ENCODE results near the gene DPP7. TPM values are rescaled to one million over a fixed set of nuclear protein-coding genes. Genes with fewer than 3 reads are reported as not detected.

The DPP7 gene
- total RNA-seq, 1 experiment from 2014 or later: 51.6 TPM

DNA sequence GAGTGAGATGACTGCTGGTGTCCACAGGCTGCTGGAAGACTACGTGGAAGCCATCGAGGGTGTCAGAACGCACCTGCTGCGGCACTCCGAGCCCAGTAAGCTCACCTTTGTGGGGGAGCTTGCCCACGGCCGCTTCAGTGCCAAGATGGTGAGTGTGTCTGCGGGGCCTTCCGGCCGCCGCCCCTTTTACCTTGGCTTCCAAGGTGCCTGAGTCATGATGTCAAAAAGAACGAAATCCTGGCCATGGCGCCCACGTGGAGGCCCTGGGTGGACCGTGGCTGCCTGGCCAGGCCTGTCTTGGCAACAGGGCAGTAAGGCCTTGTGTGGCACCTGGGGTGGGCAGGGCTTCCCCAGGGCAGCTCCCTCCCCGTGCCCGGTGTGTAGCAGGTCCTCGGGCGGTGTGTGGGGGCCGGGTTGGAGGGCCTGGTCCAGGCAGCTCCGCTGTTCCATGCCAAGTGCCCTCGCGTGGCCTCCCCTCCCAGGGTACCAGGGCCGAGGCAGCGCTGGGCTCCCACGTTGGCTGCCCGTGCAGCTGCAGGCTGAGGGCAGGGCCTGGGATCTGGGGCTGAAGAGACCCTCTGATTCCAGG lies 7.8 kb downstream of the DPP7 start:
- Mint-ChIP-seq H3K4me1 (ENCODE audit: low read depth, unreplicated experiment) (no peaks in the 10 kb centered on the region), H3K27me3 (ENCODE audit: unreplicated experiment) (no peaks in the 10 kb centered on the region), H3K36me3 (ENCODE audit: insufficient read depth, unreplicated experiment) (peaks cover 20% of the 10 kb centered on the region), H3K9me3 (ENCODE audit: low read depth, unreplicated experiment) (no peaks in the 10 kb centered on the region), H3K4me3 (ENCODE audit: low read depth, unreplicated experiment) (no peak overlapping the region), H3K27ac (ENCODE audit: unreplicated experiment) (no peak overlapping the region)
- no TSS peak for BruUV-seq (replicated peaks)
- TF ChIP-seq, protein P1, sequence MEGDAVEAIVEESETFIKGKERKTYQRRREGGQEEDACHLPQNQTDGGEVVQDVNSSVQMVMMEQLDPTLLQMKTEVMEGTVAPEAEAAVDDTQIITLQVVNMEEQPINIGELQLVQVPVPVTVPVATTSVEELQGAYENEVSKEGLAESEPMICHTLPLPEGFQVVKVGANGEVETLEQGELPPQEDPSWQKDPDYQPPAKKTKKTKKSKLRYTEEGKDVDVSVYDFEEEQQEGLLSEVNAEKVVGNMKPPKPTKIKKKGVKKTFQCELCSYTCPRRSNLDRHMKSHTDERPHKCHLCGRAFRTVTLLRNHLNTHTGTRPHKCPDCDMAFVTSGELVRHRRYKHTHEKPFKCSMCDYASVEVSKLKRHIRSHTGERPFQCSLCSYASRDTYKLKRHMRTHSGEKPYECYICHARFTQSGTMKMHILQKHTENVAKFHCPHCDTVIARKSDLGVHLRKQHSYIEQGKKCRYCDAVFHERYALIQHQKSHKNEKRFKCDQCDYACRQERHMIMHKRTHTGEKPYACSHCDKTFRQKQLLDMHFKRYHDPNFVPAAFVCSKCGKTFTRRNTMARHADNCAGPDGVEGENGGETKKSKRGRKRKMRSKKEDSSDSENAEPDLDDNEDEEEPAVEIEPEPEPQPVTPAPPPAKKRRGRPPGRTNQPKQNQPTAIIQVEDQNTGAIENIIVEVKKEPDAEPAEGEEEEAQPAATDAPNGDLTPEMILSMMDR (IDR thresholded peaks at IDR 0.05; ENCODE audit: unreplicated experiment): no peak
- intact Hi-C loops (cut with micrococcal nuclease; ENCODE audit: unreplicated experiment): no loop called here
- CTCF ChIA-PET: no interaction called here
- DNase-seq: no peak

DNA sequence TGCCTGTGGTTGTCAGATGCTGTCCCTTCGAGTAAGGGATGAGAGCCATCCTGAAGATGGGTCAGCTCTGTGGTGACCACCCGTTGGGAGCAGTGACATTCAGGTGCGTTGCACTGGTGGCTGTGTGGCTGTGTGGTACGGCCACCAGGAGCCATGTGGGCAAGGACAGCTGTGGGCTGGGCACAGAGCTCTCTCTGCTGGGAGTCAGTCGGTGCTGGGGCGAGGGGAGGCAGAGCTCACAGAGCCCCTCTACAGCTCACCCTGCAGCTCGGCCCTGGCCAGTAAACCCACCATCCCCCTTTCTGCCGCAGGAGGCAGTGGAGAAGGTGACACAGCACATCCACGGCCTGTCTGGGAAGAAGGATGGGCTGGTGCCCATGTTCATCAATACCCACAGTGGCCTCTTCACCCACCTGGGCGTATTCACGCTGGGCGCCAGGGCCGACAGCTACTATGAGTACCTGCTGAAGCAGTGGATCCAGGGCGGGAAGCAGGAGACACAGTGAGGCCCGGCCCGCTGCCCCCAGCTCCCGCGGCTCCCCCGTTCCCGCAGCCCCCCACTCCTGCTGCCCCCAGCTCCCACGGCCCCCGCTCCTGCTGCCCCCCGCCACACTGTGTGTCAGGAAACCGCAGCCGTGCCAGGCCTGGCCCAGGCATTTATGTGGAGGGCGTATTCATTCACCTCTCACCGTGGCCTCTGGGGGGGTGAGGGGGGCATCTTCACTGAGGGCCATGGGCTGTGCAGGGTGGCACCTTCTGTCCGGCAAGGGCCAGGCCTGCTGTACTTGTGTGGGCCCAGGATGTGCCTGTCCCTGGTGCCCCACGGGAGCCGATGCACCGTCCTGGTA lies 8.5 kb downstream of the DPP7 start:
- no peak for DNase-seq
- Mint-ChIP-seq H3K27me3 (ENCODE audit: unreplicated experiment) (no peaks in the 10 kb centered on the region), H3K4me3 (ENCODE audit: low read depth, unreplicated experiment) (no peak overlapping the region), H3K4me1 (ENCODE audit: low read depth, unreplicated experiment) (no peaks in the 10 kb centered on the region), H3K27ac (ENCODE audit: unreplicated experiment) (no peak overlapping the region), H3K9me3 (ENCODE audit: low read depth, unreplicated experiment) (no peaks in the 10 kb centered on the region), H3K36me3 (ENCODE audit: insufficient read depth, unreplicated experiment) (peaks cover 20% of the 10 kb centered on the region)
- intact Hi-C loops (cut with micrococcal nuclease; ENCODE audit: unreplicated experiment): no loop called here
- no TSS peak for BruUV-seq (replicated peaks)
- TF ChIP-seq, protein P1 (IDR thresholded peaks at IDR 0.05; ENCODE audit: unreplicated experiment): no peak
- CTCF ChIA-PET: no interaction called here

DNA sequence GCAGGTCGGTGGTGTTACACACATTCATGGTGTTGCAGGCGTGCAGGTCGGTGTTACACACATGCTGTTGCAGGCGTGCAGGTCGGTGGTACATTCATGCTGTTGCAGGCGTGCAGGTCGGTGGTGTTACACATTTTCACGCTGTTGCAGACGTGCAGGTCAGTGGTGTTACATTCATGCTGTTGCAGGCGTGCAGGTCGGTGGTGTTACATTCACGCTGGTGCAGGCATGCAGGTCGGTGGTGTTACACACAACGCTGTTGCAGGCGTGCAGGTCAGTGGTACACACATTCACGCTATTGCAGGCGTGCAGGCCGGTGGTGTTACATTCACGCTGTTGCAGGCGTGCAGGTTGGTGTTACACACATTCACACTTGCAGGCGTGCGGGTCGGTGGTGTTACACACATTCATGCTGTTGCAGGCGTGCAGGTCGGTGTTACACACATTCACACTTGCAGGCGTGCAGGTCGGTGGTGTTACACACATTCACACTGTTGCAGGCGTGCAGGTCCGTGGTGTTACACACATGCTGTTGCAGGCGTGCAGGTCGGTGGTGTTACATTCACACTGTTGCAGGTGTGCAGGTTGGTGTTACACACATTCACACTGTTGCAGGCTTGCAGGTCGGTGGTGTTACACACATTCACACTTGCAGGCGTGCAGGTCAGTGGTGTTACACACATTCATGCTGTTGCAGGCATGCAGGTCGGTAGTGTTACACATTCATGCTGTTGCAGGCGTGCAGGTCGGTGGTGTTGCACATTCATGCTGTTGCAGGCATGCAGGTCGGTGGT lies 11.1 kb downstream of the DPP7 start:
- no peaks in the 10 kb centered on the region for H3K9me3 Mint-ChIP-seq (ENCODE audit: low read depth, unreplicated experiment)
- H3K27me3 Mint-ChIP-seq (ENCODE audit: unreplicated experiment): no peaks in the 10 kb centered on the region
- CTCF ChIA-PET: no interaction called here
- no peak for DNase-seq
- no peak overlapping the region for H3K4me3 Mint-ChIP-seq (ENCODE audit: low read depth, unreplicated experiment)
- H3K27ac Mint-ChIP-seq (ENCODE audit: unreplicated experiment): no peak overlapping the region
- BruUV-seq (replicated peaks): no TSS peak
- TF ChIP-seq, protein P1 (IDR thresholded peaks at IDR 0.05; ENCODE audit: unreplicated experiment): no peak
- H3K4me1 Mint-ChIP-seq (ENCODE audit: low read depth, unreplicated experiment): no peaks in the 10 kb centered on the region
- intact Hi-C loops (cut with micrococcal nuclease; ENCODE audit: unreplicated experiment): no loop called here
- H3K36me3 Mint-ChIP-seq (ENCODE audit: insufficient read depth, unreplicated experiment): peaks cover 19% of the 10 kb centered on the region

DNA sequence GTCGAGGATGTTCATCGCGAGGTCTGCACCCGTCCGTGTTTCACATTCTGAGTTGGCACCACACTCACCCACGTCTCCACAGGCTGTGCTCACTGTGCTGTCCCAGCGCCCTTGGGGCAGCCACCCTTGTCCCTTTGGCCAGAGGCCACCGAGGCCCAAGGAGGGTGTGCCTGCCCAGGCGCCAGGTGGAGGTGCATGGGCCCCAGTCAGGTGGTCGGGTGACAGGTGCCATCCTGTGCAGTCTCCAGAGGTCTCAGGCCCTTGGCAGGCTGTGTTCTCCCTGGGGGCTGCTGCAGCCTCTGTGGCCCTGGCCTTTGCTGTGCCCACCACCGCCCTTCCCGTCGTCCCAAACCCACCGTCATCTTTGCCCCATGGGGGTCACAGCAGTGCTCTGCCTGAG lies 15.3 kb downstream of the DPP7 start:
- intact Hi-C loops (cut with micrococcal nuclease; ENCODE audit: unreplicated experiment): no loop called here
- no TSS peak for BruUV-seq (replicated peaks)

More for the DNA sequence above, 15.3 kb downstream of the DPP7 start:
- Mint-ChIP-seq H3K4me3 (ENCODE audit: low read depth, unreplicated experiment) (no peak overlapping the region), H3K4me1 (ENCODE audit: low read depth, unreplicated experiment) (no peaks in the 10 kb centered on the region), H3K27me3 (ENCODE audit: unreplicated experiment) (no peaks in the 10 kb centered on the region), H3K36me3 (ENCODE audit: insufficient read depth, unreplicated experiment) (peaks cover 22% of the 10 kb centered on the region), H3K27ac (ENCODE audit: unreplicated experiment) (no peak overlapping the region), H3K9me3 (ENCODE audit: low read depth, unreplicated experiment) (no peaks in the 10 kb centered on the region)
- CTCF ChIA-PET: no interaction called here
- TF ChIP-seq, protein P1 (IDR thresholded peaks at IDR 0.05; ENCODE audit: unreplicated experiment): no peak
- DNase-seq: no peak

Measured in Calu3 (cell line).